Body of pancreas (tissue), 4 donors: Measurements from ENCODE around the gene P4HA3. TPM values are rescaled to one million over a fixed set of nuclear protein-coding genes. Genes with fewer than 3 reads are reported as not detected.

Source experiments
- ATAC-seq: fragments of 150-250 bp; one replicate; pipeline ENCODE4 v1.9.1; 2016
- DNase-seq, 4 donors: peaks; one replicate each; pipeline ENCODE4 v3.0.0-alpha.2; 2019
- H3K27ac ChIP-seq, 4 donors: fragments of 200-600 bp; sonication (generic); 1 replicate in 3 of 4; 2 replicates in 1 of 4; pipeline versions ENCODE4 v1.5.1 to v1.6.1; 2016 to 2019; ENCODE audit warnings: mild to moderate bottlenecking in 1 of 4, mixed read lengths in 1 of 4, moderate library complexity in 1 of 4
- H3K27me3 ChIP-seq, 2 donors: fragments of 200-600 bp; sonication (generic); one replicate each; pipeline ENCODE4 v1.6.0; 2016; ENCODE audit warnings: mild to moderate bottlenecking in 1 of 2
- H3K36me3 ChIP-seq, 2 donors: fragments of 200-600 bp; sonication (generic); replicated peaks in 1 of 2; 2 replicates each; pipeline ENCODE4 v1.5.1; 2016; ENCODE audit warnings: low read depth in 2 of 2; ENCODE audit not compliant: insufficient read depth in 1 of 2
- H3K4me1 ChIP-seq: fragments of 200-600 bp; sonication (generic); one replicate; pipeline ENCODE4 v1.6.0; 2016
- H3K4me3 ChIP-seq, 2 donors: fragments of 200-600 bp; sonication (generic); 1 replicate in 1 of 2; 2 replicates in 1 of 2; pipeline ENCODE4 v1.5.1; 2016 to 2019
- H3K9me3 ChIP-seq, 3 donors: fragments of 200-600 bp; sonication (generic); 1 replicate in 2 of 3; 2 replicates in 1 of 3; pipeline ENCODE4 v1.5.1; 2016
- CTCF ChIP-seq, 7 experiments: fragments of 450-650 bp in 4 of 7; fragments of 200-600 bp in 3 of 7; sonication (generic) in 3 of 7; IDR thresholded peaks; one replicate each; pipeline ENCODE4 v1.5.1; 2016 to 2019; ENCODE audit warnings: antibody characterized with exemption in 7 of 7
- POLR2A ChIP-seq, 3 donors: fragments of 450-650 bp; IDR thresholded peaks; one replicate each; pipeline ENCODE4 v1.6.1; 2016; ENCODE audit warnings: antibody characterized with exemption in 3 of 3, mild to moderate bottlenecking in 2 of 3
- WGBS, 2 donors: methylation state at CpG; one replicate each; pipeline ENCODE4 v1.1.5; 2017; 5-methylcytosine and 5-hydroxymethylcytosine counted together
- intact Hi-C: fragments of 100-400 bp; cut with DNase I; formaldehyde crosslinking; loops from one replicate; pipeline ENCODE4 v1.15.1; 2023
- total RNA-seq, 2 donors: library from RNA; depleted of rRNA; stranded (reverse); fragments of >200 nt; gene quantifications; one replicate each; pipeline ENCODE4 v1.1.0, GENCODE V29; 2016

Gene P4HA3
- total RNA-seq, 2 donors from 2014 or later: not detected

DNA sequence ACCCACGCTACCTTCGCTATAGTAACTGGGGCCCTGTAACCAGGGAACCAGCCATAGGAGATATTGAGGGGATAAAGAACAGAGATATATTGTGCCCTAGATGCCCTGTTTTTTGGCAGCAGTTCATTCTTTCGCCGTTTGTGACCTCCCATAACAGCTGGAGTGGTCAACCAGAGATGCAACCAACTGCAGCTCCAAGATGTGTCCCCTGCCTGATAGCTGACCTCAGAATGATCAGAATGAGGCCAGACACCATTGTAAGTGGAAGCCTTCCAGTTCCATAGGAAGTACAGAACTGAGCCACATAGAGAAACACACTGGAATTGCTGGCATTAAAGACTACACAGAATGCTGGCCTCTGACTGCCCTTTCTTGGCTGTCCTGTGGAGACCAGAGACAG is 39.2 kb downstream of the P4HA3 start:
- DNase-seq (no peak), ATAC-seq (no peak)
- 91% methylated on average over 4 of the region's 4 CpGs for WGBS, 2 donors
- H3K27ac ChIP-seq: no peak overlapping the region
- intact Hi-C loops: no loop called here
- H3K36me3 ChIP-seq: no peaks in the 10 kb centered on the region
- H3K27me3 ChIP-seq: no peaks in the 10 kb centered on the region
- no peaks in the 10 kb centered on the region for H3K9me3 ChIP-seq
- no peak overlapping the region for H3K4me3 ChIP-seq
- no peak for TF ChIP-seq POLR2A (IDR thresholded peaks at IDR 0.05)
- TF ChIP-seq CTCF (IDR thresholded peaks at IDR 0.05): no peak
- H3K4me1 ChIP-seq: no peaks in the 10 kb centered on the region

- intact Hi-C loops: no loop called here
Observed at GRCh38 chr11:74269161-74269811, 42.2 kb downstream of the P4HA3 start.

GRCh38 chr11:74268456-74268855 is 43.0 kb downstream of the P4HA3 start:
- no peaks in the 10 kb centered on the region for H3K9me3 ChIP-seq
- 75 to 81% methylated on average over 4 of the region's 4 CpGs for WGBS, 2 donors
- DNase-seq: no peak
- H3K36me3 ChIP-seq: no peaks in the 10 kb centered on the region
- intact Hi-C loops: no loop called here
- no peak for ATAC-seq
- no peaks in the 10 kb centered on the region for H3K4me1 ChIP-seq
- H3K27me3 ChIP-seq: no peaks in the 10 kb centered on the region
- H3K4me3 ChIP-seq: no peak overlapping the region
- no peak overlapping the region for H3K27ac ChIP-seq
- no peak for TF ChIP-seq CTCF (IDR thresholded peaks at IDR 0.05)
- no peak for TF ChIP-seq POLR2A (IDR thresholded peaks at IDR 0.05)

More at GRCh38 chr11:74269161-74269811, 42.2 kb downstream of the P4HA3 start:
- TF ChIP-seq POLR2A (IDR thresholded peaks at IDR 0.05) (no peak), CTCF (IDR thresholded peaks at IDR 0.05) (no peak)
- WGBS, 2 donors: 66 to 73% methylated on average over 11 of the region's 11 CpGs
- Histone ChIP-seq H3K4me3 (no peak overlapping the region), H3K27ac (no peak overlapping the region), H3K36me3 (no peaks in the 10 kb centered on the region), H3K27me3 (no peaks in the 10 kb centered on the region), H3K4me1 (no peaks in the 10 kb centered on the region), H3K9me3 (no peaks in the 10 kb centered on the region)
- DNase-seq (no peak), ATAC-seq (no peak)

DNA sequence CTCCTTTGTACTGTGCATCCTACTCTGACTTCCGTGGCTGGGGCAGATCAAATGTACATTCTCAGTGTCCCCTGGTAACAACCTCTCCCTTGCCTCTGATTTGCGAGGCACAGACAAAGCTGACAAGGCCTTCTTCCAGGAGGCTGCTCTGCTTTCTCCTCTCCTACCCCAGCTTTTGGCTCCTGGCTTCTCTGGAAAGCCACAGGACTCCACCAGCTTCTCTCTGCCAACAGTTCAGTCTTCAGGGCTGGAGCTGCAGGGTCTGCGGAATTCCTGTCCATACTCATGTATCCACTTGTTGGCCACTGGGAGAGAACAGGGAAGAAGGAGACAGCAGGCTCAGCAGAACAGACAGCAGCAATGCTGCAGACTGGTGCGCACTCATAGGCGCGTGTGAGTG is 44.4 kb downstream of the P4HA3 start:
- no peaks in the 10 kb centered on the region for H3K27me3 ChIP-seq
- H3K36me3 ChIP-seq: no peaks in the 10 kb centered on the region
- no peaks in the 10 kb centered on the region for H3K4me1 ChIP-seq
- H3K9me3 ChIP-seq: no peaks in the 10 kb centered on the region
- intact Hi-C loops: no loop called here
- no peak for TF ChIP-seq POLR2A (IDR thresholded peaks at IDR 0.05)
- TF ChIP-seq CTCF (IDR thresholded peaks at IDR 0.05): no peak
- 88 to 93% methylated on average over 5 to 6 of the region's 6 CpGs for WGBS, 2 donors
- H3K4me3 ChIP-seq: no peak overlapping the region
- no peak for ATAC-seq
- no peak for DNase-seq
- no peak overlapping the region for H3K27ac ChIP-seq

DNA sequence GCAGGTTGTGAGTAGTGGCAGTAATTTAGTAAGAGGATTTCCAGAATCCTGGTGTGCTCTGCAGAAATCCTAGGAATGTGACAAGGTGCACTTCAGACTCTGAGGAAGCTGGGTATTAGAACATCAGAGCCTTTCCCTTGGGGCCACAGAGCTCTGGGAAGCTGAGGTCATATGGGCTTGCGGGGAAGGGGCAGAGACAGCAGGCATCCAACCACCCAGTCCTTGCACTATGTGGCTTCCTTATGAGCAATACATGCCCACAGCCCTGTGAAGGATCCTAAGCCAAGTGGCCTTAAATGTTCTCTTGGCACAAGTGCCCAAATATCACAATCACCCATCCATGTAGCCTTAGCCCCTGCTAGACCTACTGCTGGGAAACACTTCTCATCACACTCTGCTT is 46.2 kb downstream of the P4HA3 start:
- Histone ChIP-seq H3K36me3 (no peaks in the 10 kb centered on the region), H3K27me3 (no peaks in the 10 kb centered on the region), H3K9me3 (no peaks in the 10 kb centered on the region), H3K4me3 (no peak overlapping the region), H3K4me1 (no peaks in the 10 kb centered on the region), H3K27ac (no peak overlapping the region)
- intact Hi-C loops: no loop called here
- WGBS, 2 donors: 92 to 100% methylated on average over 1 of the region's 1 CpG
- ATAC-seq (no peak), DNase-seq (no peak)
- TF ChIP-seq POLR2A (IDR thresholded peaks at IDR 0.05) (no peak), CTCF (IDR thresholded peaks at IDR 0.05) (no peak)
